NCI-H446 treated with DMSO at 0.1 percent for 48 hours (cell line): ENCODE results near the gene ERBB4.
A peak's percentile ranks its signal among the peaks of the same experiment; 100 is the strongest.
"Not testable (repeated sequence)": the region's sequence is repeated elsewhere in the genome, so short reads cannot be mapped to it uniquely, and the experiment has no call there.

Experiments used
- DNase-seq: peaks from one replicate; lab custom pipeline; 2025; lab: John Stamatoyannopoulos, UW

Gene ERBB4

GRCh38 chr2:211730215-211730614 lies 808.4 kb downstream of the ERBB4 start:
- DNase-seq, result no peak

- no peak for DNase-seq
These were observed 809.2 kb downstream of the ERBB4 start for GRCh38 chr2:211729433-211729832.

- DNase-seq, result no peak
These were observed 813.7 kb downstream of the ERBB4 start for GRCh38 chr2:211724933-211725332.

GRCh38 chr2:211723398-211723797 lies 815.2 kb downstream of the ERBB4 start:
- no peak for DNase-seq

- peak; percentile 54 for DNase-seq
These were observed 815.7 kb downstream of the ERBB4 start for GRCh38 chr2:211722928-211723327.

- not testable (repeated sequence) for DNase-seq
These were observed 816.7 kb downstream of the ERBB4 start for GRCh38 chr2:211721874-211722273.

- no peak for DNase-seq
These were observed 829.2 kb downstream of the ERBB4 start for GRCh38 chr2:211709389-211709788.

- no peak for DNase-seq
These were observed 845.9 kb downstream of the ERBB4 start for GRCh38 chr2:211692689-211693088.

- DNase-seq, result no peak
These were observed 847.9 kb downstream of the ERBB4 start for GRCh38 chr2:211690736-211691135.

- DNase-seq, result no peak
These were observed 850.4 kb downstream of the ERBB4 start for GRCh38 chr2:211688196-211688595.

GRCh38 chr2:211674715-211675114 lies 863.9 kb downstream of the ERBB4 start:
- no peak for DNase-seq

GRCh38 chr2:211673133-211673905 lies 865.3 kb downstream of the ERBB4 start:
- DNase-seq, result peak; percentile 59

GRCh38 chr2:211671977-211672376 lies 866.6 kb downstream of the ERBB4 start:
- no peak for DNase-seq

- DNase-seq, result no peak
These were observed 873.3 kb downstream of the ERBB4 start for GRCh38 chr2:211665299-211665698.

- no peak for DNase-seq
These were observed 874.3 kb downstream of the ERBB4 start for GRCh38 chr2:211664321-211664720.

GRCh38 chr2:211654211-211654780 lies 884.3 kb downstream of the ERBB4 start:
- DNase-seq, result no peak

- no peak for DNase-seq
These were observed 886.3 kb downstream of the ERBB4 start for GRCh38 chr2:211652327-211652726.

- DNase-seq, result no peak
These were observed 889.3 kb downstream of the ERBB4 start for GRCh38 chr2:211649331-211649730.

- DNase-seq, result no peak
These were observed 907.1 kb downstream of the ERBB4 start for GRCh38 chr2:211631503-211631902.

- DNase-seq, result no peak
These were observed 915.5 kb downstream of the ERBB4 start for GRCh38 chr2:211623096-211623495.

GRCh38 chr2:211620986-211621385 lies 917.6 kb downstream of the ERBB4 start:
- no peak for DNase-seq

GRCh38 chr2:211617803-211618202 lies 920.8 kb downstream of the ERBB4 start:
- no peak for DNase-seq

GRCh38 chr2:211611621-211612020 lies 927.0 kb downstream of the ERBB4 start:
- no peak for DNase-seq

- no peak for DNase-seq
These were observed 927.5 kb downstream of the ERBB4 start for GRCh38 chr2:211611061-211611518.
